Fibroblast of gingiva (primary cell): ENCODE data around the gene INO80E.
A peak's percentile ranks its signal among the peaks of the same experiment; 100 is the strongest.
"Not testable (repeated sequence)": the region's sequence is repeated elsewhere in the genome, so short reads cannot be mapped to it uniquely, and the experiment has no call there.

ENCODE experiments used
- DNase-seq: peaks from one replicate; pipeline ENCODE4 v3.0.0-alpha.2; 2011; ENCODE audit warnings: low read depth

The INO80E gene

GRCh38 chr16:30032083-30032819, 36.2 kb downstream of the INO80E start:
- DNase-seq, result peak; percentile 40

- no peak for DNase-seq
These were observed 37.2 kb downstream of the INO80E start for GRCh38 chr16:30033270-30033669.

DNA sequence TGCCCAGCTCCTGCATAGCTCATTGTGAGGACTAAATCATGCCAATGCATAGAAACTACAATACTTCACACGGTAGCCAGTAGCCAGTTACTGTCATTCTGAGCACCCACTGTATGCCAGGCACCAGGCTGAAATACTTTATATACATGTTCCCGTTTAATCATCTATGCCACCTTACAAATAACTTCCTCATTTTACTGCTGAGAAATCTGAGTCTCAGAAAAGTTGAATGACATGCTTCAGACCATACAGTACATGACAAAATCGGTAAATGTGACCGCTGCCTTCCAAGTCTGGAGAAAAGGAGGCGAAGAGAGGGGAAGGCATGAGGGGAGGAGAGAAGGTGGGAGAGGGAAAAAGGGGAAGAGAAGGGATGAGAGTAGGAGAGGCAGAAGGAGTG, 44.2 kb downstream of the INO80E start:
- DNase-seq, result no peak

GRCh38 chr16:30040690-30041089, 44.6 kb downstream of the INO80E start:
- DNase-seq, result not testable (repeated sequence)

- no peak for DNase-seq
These were observed 45.8 kb downstream of the INO80E start for GRCh38 chr16:30041841-30042240.

DNA sequence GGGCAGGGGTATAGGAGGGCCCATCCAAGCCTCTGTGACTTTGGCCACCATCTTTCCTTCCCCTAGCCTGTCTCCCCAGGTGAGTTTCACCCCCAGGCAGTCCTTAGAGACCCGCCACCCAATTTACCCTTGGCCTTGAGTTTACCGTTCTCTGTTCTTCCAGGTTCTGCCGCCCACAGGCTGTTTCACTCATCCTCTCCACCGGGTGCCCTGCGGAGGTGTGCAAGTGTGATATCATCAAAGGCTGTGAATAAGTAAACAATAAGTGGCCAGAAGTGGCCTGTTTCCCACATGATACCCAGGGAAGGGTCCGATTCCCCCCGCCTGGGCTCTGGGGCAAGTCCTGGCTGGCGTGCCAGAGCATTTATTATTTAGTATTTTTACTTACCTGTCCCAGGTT, 50.1 kb downstream of the INO80E start:
- DNase-seq, result no peak

DNA sequence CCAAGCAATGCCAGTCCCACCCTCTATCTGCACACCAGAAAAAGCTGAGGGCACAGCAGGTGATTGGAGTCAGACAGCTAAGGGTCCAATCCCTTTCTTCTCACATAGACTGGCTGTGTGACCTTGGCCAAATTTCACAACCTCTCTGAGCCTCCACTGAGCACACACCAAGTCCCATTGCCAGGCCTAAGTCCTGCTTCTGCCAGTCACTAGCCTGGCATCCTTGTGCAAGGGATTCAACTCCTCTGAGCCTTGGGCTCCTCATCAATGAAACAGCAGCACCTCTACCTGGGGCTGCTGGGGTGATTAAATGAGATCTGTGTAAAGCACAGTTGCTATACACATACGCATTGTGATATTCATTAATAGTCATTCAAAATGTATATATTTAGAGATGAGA, 50.5 kb downstream of the INO80E start:
- DNase-seq, result no peak

GRCh38 chr16:30049871-30050270, 53.8 kb downstream of the INO80E start:
- DNase-seq, result no peak

- no peak for DNase-seq
These were observed 55.5 kb downstream of the INO80E start for GRCh38 chr16:30051518-30051917.

DNA sequence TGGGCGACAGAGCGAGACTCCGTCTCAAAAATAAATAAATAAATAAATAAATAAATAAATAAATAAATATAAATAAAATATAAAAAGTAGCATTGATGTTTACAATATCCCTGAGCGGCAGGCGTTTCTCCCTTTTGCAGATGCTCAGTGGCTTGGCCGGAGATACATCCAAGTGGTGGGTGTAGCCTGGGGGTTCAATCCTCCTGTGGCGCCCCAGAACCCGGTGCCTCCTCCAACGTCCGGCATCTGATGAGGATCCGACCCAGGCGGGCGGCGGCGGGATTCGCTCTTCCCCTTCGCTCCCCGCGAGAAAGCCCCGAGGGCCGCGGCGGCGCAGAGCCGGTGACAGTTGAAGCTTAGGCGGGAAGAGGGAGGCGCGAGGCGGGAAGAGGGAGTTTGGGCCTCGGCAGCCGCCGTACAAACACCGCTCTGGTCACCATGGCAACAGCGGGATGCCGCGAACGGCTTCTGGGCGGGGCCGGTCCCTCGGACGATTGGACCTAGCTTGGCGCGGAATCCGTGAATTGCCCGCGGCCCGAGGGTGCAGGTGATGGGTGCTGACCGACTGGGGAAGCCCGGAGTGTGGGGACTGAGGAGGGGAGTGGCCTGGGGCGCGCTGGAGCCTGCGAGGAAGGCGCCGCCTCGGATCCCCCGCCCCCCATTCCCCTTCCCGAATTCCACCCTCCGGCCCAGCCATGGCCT, 56.8 kb downstream of the INO80E start:
- DNase-seq, result peak; percentile 89

- DNase-seq, result no peak
These were observed 57.5 kb downstream of the INO80E start for GRCh38 chr16:30053376-30054015.

DNA sequence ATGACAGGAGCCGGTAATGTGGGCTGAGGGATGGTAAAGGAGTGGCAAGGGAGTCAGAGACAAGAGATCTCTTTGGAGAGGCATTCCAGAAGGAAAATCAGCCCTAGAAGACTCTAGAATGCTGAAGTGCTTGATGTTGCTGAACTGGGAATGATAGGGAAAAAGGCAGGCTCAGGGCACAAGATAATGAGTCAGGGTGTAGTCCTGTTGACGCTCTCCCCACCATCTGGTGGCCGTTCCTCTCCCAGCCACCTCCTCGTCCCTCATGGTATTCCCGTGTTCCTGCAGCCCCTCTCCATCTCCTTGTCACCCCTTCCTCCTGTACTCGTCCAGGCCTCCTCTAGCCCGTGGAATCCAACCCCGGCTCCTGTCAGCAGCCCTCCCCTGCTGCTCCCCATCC, 58.4 kb downstream of the INO80E start:
- DNase-seq, result no peak

- no peak for DNase-seq
These were observed 59.0 kb downstream of the INO80E start for GRCh38 chr16:30054959-30055553.
